H9 (cell line): ENCODE results near the gene P4HA1. TPM values are rescaled to one million over a fixed set of nuclear protein-coding genes. Genes with fewer than 3 reads are reported as not detected.

Experiments used
- DNase-seq: peaks from one replicate; pipeline ENCODE4 v3.0.0-alpha.2; 2017
- H2AFZ ChIP-seq: one replicate; pipeline ENCODE4 v1.6.1; 2013; ENCODE audit warnings: mild to moderate bottlenecking, low read length, control low read depth, moderate library complexity
- H2AK5ac ChIP-seq: 2 replicates; pipeline ENCODE4 v1.6.1; 2013; ENCODE audit warnings: low read length, control low read depth, mixed read lengths; ENCODE audit not compliant: insufficient read length
- H2BK120ac ChIP-seq: one replicate; pipeline ENCODE4 v1.6.1; 2013; ENCODE audit warnings: low read depth, mild to moderate bottlenecking, low read length, control low read depth, inconsistent platforms; ENCODE audit not compliant: poor library complexity, severe bottlenecking
- H2BK12ac ChIP-seq: 2 replicates; pipeline ENCODE4 v1.6.1; 2013; ENCODE audit warnings: low read length, control low read depth, mixed read lengths, low read depth; ENCODE audit not compliant: insufficient read length
- H2BK15ac ChIP-seq: 2 replicates; pipeline ENCODE4 v1.6.1; 2013; ENCODE audit warnings: low read depth, low read length, control low read depth
- H2BK20ac ChIP-seq: one replicate; pipeline ENCODE4 v1.6.1; 2013; ENCODE audit warnings: low read depth, mild to moderate bottlenecking, low read length, control low read depth, inconsistent platforms; ENCODE audit not compliant: poor library complexity, severe bottlenecking
- H2BK5ac ChIP-seq: 2 replicates; pipeline ENCODE4 v1.6.1; 2013; ENCODE audit warnings: low read length, control low read depth, mixed read lengths; ENCODE audit not compliant: insufficient read length
- H3K14ac ChIP-seq: 2 replicates; pipeline ENCODE4 v1.6.1; 2013; ENCODE audit warnings: low read length, control low read depth; ENCODE audit not compliant: insufficient read depth
- H3K18ac ChIP-seq: 2 replicates; pipeline ENCODE4 v1.6.1; 2013; ENCODE audit warnings: low read depth, mild to moderate bottlenecking, mixed read lengths, low read length, control low read depth; ENCODE audit not compliant: insufficient read length
- H3K23ac ChIP-seq: 2 replicates; pipeline ENCODE4 v1.6.1; 2013; ENCODE audit warnings: low read length, control low read depth, mixed read lengths, low read depth; ENCODE audit not compliant: insufficient read length
- H3K23me2 ChIP-seq: 2 replicates; pipeline ENCODE4 v1.6.1; 2013; ENCODE audit warnings: low read depth, mild to moderate bottlenecking, mixed read lengths, low read length, control low read depth; ENCODE audit not compliant: insufficient read length, poor library complexity, severe bottlenecking
- H3K27ac ChIP-seq: 2 replicates; pipeline ENCODE4 v1.5.1; 2013; ENCODE audit warnings: low read length, control low read depth, mixed read lengths, low read depth; ENCODE audit not compliant: insufficient read length
- H3K27me3 ChIP-seq: 2 replicates; pipeline ENCODE4 v1.6.1; 2013; ENCODE audit warnings: low read length, control low read depth, inconsistent platforms; ENCODE audit not compliant: insufficient read depth
- H3K4ac ChIP-seq: 2 replicates; pipeline ENCODE4 v1.6.1; 2013; ENCODE audit warnings: low read depth, mild to moderate bottlenecking, control low read depth, inconsistent platforms, low read length, moderate library complexity
- H3K4me1 ChIP-seq: 2 replicates; pipeline ENCODE4 v1.6.1; 2013; ENCODE audit warnings: low read length, control low read depth, inconsistent platforms; ENCODE audit not compliant: insufficient read depth
- H3K4me2 ChIP-seq: 2 replicates; pipeline ENCODE4 v1.6.1; 2013; ENCODE audit warnings: low read length, control low read depth, mixed read lengths; ENCODE audit not compliant: insufficient read length, insufficient read depth
- H3K56ac ChIP-seq: 2 replicates; pipeline ENCODE4 v1.6.1; 2013; ENCODE audit warnings: low read depth, mild to moderate bottlenecking, mixed read lengths, low read length, control low read depth; ENCODE audit not compliant: insufficient read length
- H3K79me1 ChIP-seq: 2 replicates; pipeline ENCODE4 v1.6.1; 2013; ENCODE audit warnings: low read depth, mild to moderate bottlenecking, moderate library complexity, low read length, control low read depth, inconsistent platforms; ENCODE audit not compliant: insufficient read depth, poor library complexity, severe bottlenecking
- H3K79me2 ChIP-seq: 2 replicates; pipeline ENCODE4 v1.6.1; 2013; ENCODE audit warnings: low read length, control low read depth, inconsistent platforms; ENCODE audit not compliant: insufficient read depth
- H3K9ac ChIP-seq: 2 replicates; pipeline ENCODE4 v1.6.1; 2013; ENCODE audit warnings: low read length, control low read depth, mixed read lengths; ENCODE audit not compliant: insufficient read length; ENCODE audit errors: extremely low read depth
- H3K9me3 ChIP-seq: one replicate; pipeline ENCODE4 v1.6.1; 2013; ENCODE audit warnings: low read depth, low read length, inconsistent platforms; ENCODE audit not compliant: control insufficient read depth
- H3T11ph ChIP-seq: one replicate; pipeline ENCODE4 v1.6.1; 2013; ENCODE audit warnings: mild to moderate bottlenecking, low read length, control low read depth, inconsistent platforms
- H4K20me1 ChIP-seq: one replicate; pipeline ENCODE4 v1.6.1; 2013; ENCODE audit not compliant: control insufficient read depth, insufficient read length, insufficient read depth
- H4K5ac ChIP-seq: 2 replicates; pipeline ENCODE4 v1.6.1; 2013; ENCODE audit warnings: low read depth, mild to moderate bottlenecking, mixed read lengths, low read length, control low read depth; ENCODE audit not compliant: insufficient read length
- H4K8ac ChIP-seq: replicated peaks from 2 replicates; pipeline ENCODE4 v1.6.1; 2013; ENCODE audit warnings: low read length, control low read depth, mixed read lengths, low read depth; ENCODE audit not compliant: insufficient read length
- H4K91ac ChIP-seq: 2 replicates; pipeline ENCODE4 v1.6.1; 2013; ENCODE audit warnings: low read depth, mild to moderate bottlenecking, moderate library complexity, mixed read lengths, low read length, control low read depth; ENCODE audit not compliant: insufficient read length
- H3K27ac Mint-ChIP-seq, 3 experiments: 2 replicates in 2 of 3; 3 replicates in 1 of 3; pipeline ENCODE4 v1.8.0; 2020 to 2021; ENCODE audit warnings: mixed read lengths in 3 of 3, mild to moderate bottlenecking in 1 of 3, moderate library complexity in 1 of 3
- H3K27me3 Mint-ChIP-seq: 2 replicates; pipeline ENCODE4 v1.8.0; 2021; ENCODE audit warnings: low read depth, mild to moderate bottlenecking, moderate library complexity, mixed read lengths
- H3K36me3 Mint-ChIP-seq, 3 experiments: 2 replicates in 2 of 3; 3 replicates in 1 of 3; pipeline ENCODE4 v1.8.0; 2020 to 2021; ENCODE audit warnings: low read depth in 3 of 3, mixed read lengths in 3 of 3; ENCODE audit not compliant: insufficient read depth in 1 of 3
- H3K4me1 Mint-ChIP-seq, 2 experiments: 2 replicates each; pipeline ENCODE4 v1.8.0; 2020; ENCODE audit warnings: mixed read lengths in 2 of 2
- H3K4me3 Mint-ChIP-seq, 2 experiments: 2 replicates in 1 of 2; 3 replicates in 1 of 2; pipeline ENCODE4 v1.8.0; 2020 to 2021; ENCODE audit warnings: mild to moderate bottlenecking in 2 of 2, mixed read lengths in 2 of 2, moderate library complexity in 1 of 2
- H3K9me3 Mint-ChIP-seq, 2 experiments: 2 replicates in 1 of 2; 3 replicates in 1 of 2; pipeline ENCODE4 v1.8.0; 2020; ENCODE audit warnings: mild to moderate bottlenecking in 2 of 2, mixed read lengths in 2 of 2, moderate library complexity in 1 of 2
- total RNA-seq: library from RNA; stranded (reverse); gene quantifications from 2 replicates; pipeline ENCODE4 v1.2.1, GENCODE V29; 2021
- TF ChIP-seq, protein P1 (sequence below): fragments of 200-600 bp; sonication (generic); conservative IDR thresholded peaks from 3 replicates; pipeline ENCODE4 v1.8.0; 2021; ENCODE audit warnings: antibody characterized with exemption, mild to moderate bottlenecking

P4HA1 gene
- total RNA-seq, 1 experiment from 2014 or later, result 48.6 TPM

DNA sequence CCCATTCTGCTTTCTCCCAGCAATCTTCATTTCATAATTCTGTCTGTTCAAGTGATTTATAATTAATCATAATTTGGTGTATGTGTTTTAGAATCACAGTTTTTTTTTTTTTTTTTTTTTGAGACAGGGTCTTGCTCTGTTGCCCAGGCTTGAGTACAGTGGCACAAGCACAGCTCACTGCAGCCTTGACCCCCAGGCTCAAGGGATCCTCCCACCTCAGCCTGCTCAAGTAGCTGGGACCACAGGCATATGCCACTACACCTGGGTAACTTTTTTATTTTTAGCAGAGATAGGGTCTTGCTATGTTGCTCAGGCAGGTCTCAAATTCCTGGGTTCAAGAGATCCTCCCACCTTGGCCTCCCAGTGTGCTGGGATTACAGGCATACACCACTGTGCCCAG, 92.8 kb downstream of the P4HA1 start:
- TF ChIP-seq, protein P1, sequence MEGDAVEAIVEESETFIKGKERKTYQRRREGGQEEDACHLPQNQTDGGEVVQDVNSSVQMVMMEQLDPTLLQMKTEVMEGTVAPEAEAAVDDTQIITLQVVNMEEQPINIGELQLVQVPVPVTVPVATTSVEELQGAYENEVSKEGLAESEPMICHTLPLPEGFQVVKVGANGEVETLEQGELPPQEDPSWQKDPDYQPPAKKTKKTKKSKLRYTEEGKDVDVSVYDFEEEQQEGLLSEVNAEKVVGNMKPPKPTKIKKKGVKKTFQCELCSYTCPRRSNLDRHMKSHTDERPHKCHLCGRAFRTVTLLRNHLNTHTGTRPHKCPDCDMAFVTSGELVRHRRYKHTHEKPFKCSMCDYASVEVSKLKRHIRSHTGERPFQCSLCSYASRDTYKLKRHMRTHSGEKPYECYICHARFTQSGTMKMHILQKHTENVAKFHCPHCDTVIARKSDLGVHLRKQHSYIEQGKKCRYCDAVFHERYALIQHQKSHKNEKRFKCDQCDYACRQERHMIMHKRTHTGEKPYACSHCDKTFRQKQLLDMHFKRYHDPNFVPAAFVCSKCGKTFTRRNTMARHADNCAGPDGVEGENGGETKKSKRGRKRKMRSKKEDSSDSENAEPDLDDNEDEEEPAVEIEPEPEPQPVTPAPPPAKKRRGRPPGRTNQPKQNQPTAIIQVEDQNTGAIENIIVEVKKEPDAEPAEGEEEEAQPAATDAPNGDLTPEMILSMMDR, result no peak

More for the DNA sequence above, 92.8 kb downstream of the P4HA1 start:
- Histone ChIP-seq H2BK120ac (no peak overlapping the region), H2AK5ac (no peak overlapping the region), H3K79me2 (no peaks in the 10 kb centered on the region), H3K23me2 (no peaks in the 10 kb centered on the region), H3K23ac (no peak overlapping the region), H4K20me1 (no peaks in the 10 kb centered on the region), H3K18ac (no peak overlapping the region), H4K8ac (no peak overlapping the region), H3K27ac (no peak overlapping the region), H4K5ac (no peak overlapping the region), H2BK5ac (no peak overlapping the region), H3K4ac (no peak overlapping the region), H3K27me3 (no peaks in the 10 kb centered on the region), H3K56ac (no peak overlapping the region), H2BK12ac (no peak overlapping the region), H3K14ac (no peak overlapping the region), H3K79me1 (no peaks in the 10 kb centered on the region), H3K9me3 (no peaks in the 10 kb centered on the region), H2BK15ac (no peak overlapping the region), H4K91ac (no peak overlapping the region), H2AFZ (no peak overlapping the region), H3K9ac (no peak overlapping the region), H3T11ph (no peak overlapping the region), H3K4me2 (no peak overlapping the region), H3K4me1 (no peaks in the 10 kb centered on the region), H2BK20ac (no peak overlapping the region)
- no peak for DNase-seq
- no peaks in the 10 kb centered on the region for H3K9me3 Mint-ChIP-seq
- peaks cover 0 to 11% (median 10%) of the 10 kb centered on the region in 3 experiments; a peak in 5 of 7 replicates for H3K36me3 Mint-ChIP-seq
- no peaks in the 10 kb centered on the region; a peak in 1 of 4 replicates for H3K4me1 Mint-ChIP-seq
- no peak overlapping the region for H3K4me3 Mint-ChIP-seq
- no peaks in the 10 kb centered on the region for H3K27me3 Mint-ChIP-seq
- no peak overlapping the region for H3K27ac Mint-ChIP-seq
